ENCODE results near the gene CHD6. TPM values are rescaled to one million over a fixed set of nuclear protein-coding genes. Genes with fewer than 3 reads are reported as not detected.

CHD6 gene
- total RNA-seq, 4 donors from 2014 or later: 32.5 to 37.7 (median 35.0) TPM

GRCh38 chr20:41398408-41398807 is 219.8 kb downstream of the CHD6 start:
- no peaks in the 10 kb centered on the region for H3K9me3 ChIP-seq
- intact Hi-C loops (cut with DNase I): no loop called here
- 47% methylated on average over 2 of the region's 2 CpGs for WGBS
- H3K4me3 ChIP-seq: no peak overlapping the region
- TF ChIP-seq POLR2AphosphoS5 (IDR thresholded peaks at IDR 0.05) (peak; percentile 30 to 32), POLR2A (IDR thresholded peaks at IDR 0.05; ENCODE audit: low read depth) (no peak)
- peak overlapping the region in 2 of 4 donors; percentile 44 to 52 for H3K27ac ChIP-seq (replicated peaks in 1 of 4)
- H3K4me1 ChIP-seq: peaks cover 20 to 46% (median 42%) of the 10 kb centered on the region in 4 donors
- DNase-seq (ENCODE audit: extremely low spot score): no peak
- no peaks in the 10 kb centered on the region for H3K27me3 ChIP-seq
- peaks cover 3 to 6% (median 4%) of the 10 kb centered on the region in 4 donors for H3K36me3 ChIP-seq

- TF ChIP-seq CTCF (IDR thresholded peaks at IDR 0.05) (no peak), EP300 (IDR thresholded peaks at IDR 0.05) (no peak), POLR2AphosphoS5 (IDR thresholded peaks at IDR 0.05) (no peak), POLR2A (IDR thresholded peaks at IDR 0.05; ENCODE audit: low read depth) (no peak)
- Histone ChIP-seq H3K4me1 (peaks cover 27 to 66% (median 60%) of the 10 kb centered on the region in 4 donors), H3K27me3 (no peaks in the 10 kb centered on the region), H3K36me3 (no peaks in the 10 kb centered on the region), H3K4me3 (no peak overlapping the region), H3K27ac (replicated peaks in 1 of 4) (peak overlapping the region; percentile 15 to 65 (median 47)), H3K9me3 (no peaks in the 10 kb centered on the region)
- no peak for DNase-seq (ENCODE audit: extremely low spot score)
- intact Hi-C loops (cut with DNase I): no loop called here
- 56% methylated on average over 18 of the region's 18 CpGs for whole genome bisulfite sequencing
These were observed 222.2 kb downstream of the CHD6 start for GRCh38 chr20:41395667-41396664.

- 81% methylated on average over 9 of the region's 9 CpGs for WGBS
- Histone ChIP-seq H3K36me3 (no peaks in the 10 kb centered on the region), H3K9me3 (no peaks in the 10 kb centered on the region), H3K4me3 (no peak overlapping the region), H3K27ac (replicated peaks in 1 of 4) (peak overlapping the region in 3 of 4 donors; percentile 15 to 65 (median 43)), H3K4me1 (peaks cover 27 to 66% (median 60%) of the 10 kb centered on the region in 4 donors), H3K27me3 (no peaks in the 10 kb centered on the region)
- TF ChIP-seq POLR2AphosphoS5 (IDR thresholded peaks at IDR 0.05) (no peak), POLR2A (IDR thresholded peaks at IDR 0.05; ENCODE audit: low read depth) (no peak), EP300 (IDR thresholded peaks at IDR 0.05) (no peak), CTCF (IDR thresholded peaks at IDR 0.05) (no peak)
- DNase-seq (ENCODE audit: extremely low spot score): no peak
- intact Hi-C loops (cut with DNase I): no loop called here
These were observed 223.1 kb downstream of the CHD6 start for GRCh38 chr20:41394931-41395666.

DNA sequence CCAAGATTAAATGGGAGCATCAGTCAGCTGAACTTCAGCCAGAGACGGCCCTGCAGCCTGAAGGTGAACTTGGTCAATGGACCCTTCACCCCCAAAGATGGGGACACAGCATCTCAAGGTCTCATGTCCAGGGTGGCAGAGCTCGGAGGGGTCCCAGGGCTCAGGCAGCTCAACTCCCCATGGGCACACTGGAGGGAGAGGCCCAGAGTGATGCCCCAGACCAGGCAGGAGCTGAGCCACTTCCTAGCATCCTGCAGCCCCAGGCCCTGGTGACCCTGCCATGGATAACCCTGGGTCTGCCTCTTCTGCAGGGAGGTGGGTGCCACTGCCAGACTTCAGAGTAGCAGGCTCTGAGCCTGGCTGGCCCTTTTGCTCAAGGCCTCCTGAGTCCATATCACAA is 224.1 kb downstream of the CHD6 start:
- DNase-seq (ENCODE audit: extremely low spot score): no peak
- no peak for TF ChIP-seq CTCF (IDR thresholded peaks at IDR 0.05)
- TF ChIP-seq POLR2AphosphoS5 (IDR thresholded peaks at IDR 0.05): no peak
- TF ChIP-seq EP300 (IDR thresholded peaks at IDR 0.05): no peak
- no peak for TF ChIP-seq POLR2A (IDR thresholded peaks at IDR 0.05; ENCODE audit: low read depth)
- no peaks in the 10 kb centered on the region for H3K27me3 ChIP-seq
- intact Hi-C loops (cut with DNase I): no loop called here
- peaks cover 27 to 65% (median 60%) of the 10 kb centered on the region in 4 donors for H3K4me1 ChIP-seq
- H3K4me3 ChIP-seq: no peak overlapping the region
- H3K36me3 ChIP-seq: no peaks in the 10 kb centered on the region
- 82% methylated on average over 1 of the region's 2 CpGs for WGBS
- peak overlapping the region in 2 of 4 donors; percentile 4 to 65 for H3K27ac ChIP-seq (replicated peaks in 1 of 4)
- H3K9me3 ChIP-seq: no peaks in the 10 kb centered on the region

DNA sequence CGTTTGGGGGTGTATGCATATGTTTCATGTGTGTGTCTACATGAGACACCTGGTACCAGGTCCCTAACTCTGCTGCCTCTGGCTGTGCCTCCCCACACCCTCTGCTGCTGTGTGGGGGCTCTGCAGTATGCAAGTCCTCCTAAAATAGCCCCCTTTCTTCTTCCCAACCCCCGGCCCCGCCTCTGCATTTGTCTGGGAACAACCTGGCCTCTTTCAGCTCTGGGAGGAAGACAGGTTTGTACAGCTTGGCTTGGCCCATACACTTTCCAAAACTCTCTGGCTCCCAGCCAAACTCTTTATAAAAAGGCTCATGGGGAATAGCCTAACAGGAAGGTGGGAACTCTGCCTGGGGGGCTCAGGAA is 224.5 kb downstream of the CHD6 start:
- H3K27ac ChIP-seq (replicated peaks in 1 of 4): peak overlapping the region in 2 of 4 donors; percentile 4 to 65
- intact Hi-C loops (cut with DNase I): no loop called here
- TF ChIP-seq CTCF (IDR thresholded peaks at IDR 0.05) (no peak), POLR2AphosphoS5 (IDR thresholded peaks at IDR 0.05) (no peak), EP300 (IDR thresholded peaks at IDR 0.05) (no peak), POLR2A (IDR thresholded peaks at IDR 0.05; ENCODE audit: low read depth) (no peak)
- WGBS: 40% methylated on average over 3 of the region's 3 CpGs
- DNase-seq (ENCODE audit: extremely low spot score): no peak
- peaks cover 27 to 61% (median 56%) of the 10 kb centered on the region in 4 donors for H3K4me1 ChIP-seq
- H3K9me3 ChIP-seq: no peaks in the 10 kb centered on the region
- no peaks in the 10 kb centered on the region for H3K27me3 ChIP-seq
- H3K36me3 ChIP-seq: no peaks in the 10 kb centered on the region
- H3K4me3 ChIP-seq: no peak overlapping the region

Measured in esophagus muscularis mucosa (tissue), 4 donors.